T-helper 22 cell (primary cell): Measurements from ENCODE around the gene GTPBP2.
"Not testable (repeated sequence)": the region's sequence is repeated elsewhere in the genome, so short reads cannot be mapped to it uniquely, and the experiment has no call there.

Experiments
- DNase-seq: peaks from one replicate; pipeline ENCODE4 v3.0.0-alpha.2; 2020; ENCODE audit warnings: low read depth

The GTPBP2 gene

DNA sequence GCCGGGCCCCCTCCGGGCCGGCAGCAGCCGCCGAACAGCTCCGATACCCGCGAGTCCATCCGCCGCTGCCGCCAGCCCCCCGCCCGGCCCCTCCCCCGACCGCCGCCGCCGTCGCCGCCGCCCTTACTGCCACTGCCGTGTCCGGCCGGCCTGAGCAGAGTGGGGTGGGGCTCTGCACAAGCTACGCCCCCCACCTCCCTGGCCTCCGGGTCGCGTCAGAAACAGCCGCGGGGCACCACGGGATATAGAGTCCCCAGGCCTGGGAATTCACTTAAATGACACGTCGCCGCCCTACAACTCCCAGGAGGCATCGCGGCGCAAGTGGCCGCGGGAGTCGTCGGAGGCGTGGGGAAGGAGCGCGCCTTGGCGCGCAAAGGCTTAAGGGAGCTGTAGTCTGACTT is at the start of gene GTPBP2:
GTPBP2 (minus strand) TSS at position 161 of the 401 bp plus-strand sequence; CDS start at position 59, 102 bp downstream.
- DNase-seq = peak; percentile 95

DNA sequence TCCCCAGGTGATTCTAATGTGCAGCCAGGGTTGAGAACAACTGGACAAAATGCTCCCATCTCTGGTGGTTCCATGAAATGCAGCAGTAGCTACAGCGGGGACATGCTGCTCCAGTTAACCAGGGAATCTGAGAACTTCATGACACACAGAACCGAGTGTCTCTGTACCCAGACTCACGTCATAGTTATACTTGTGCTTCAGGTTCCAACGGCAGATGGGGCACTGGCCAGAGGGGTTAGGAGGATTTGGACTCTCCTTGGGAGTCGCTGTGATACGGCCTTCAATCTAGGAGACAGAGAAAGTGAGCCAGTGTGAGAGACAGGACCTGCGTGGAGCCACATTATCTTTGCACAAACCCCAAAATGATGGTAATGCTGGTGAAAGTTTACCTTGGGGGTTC is 49.3 kb upstream of the GTPBP2 start:
- DNase-seq = no peak

- no peak for DNase-seq
These were observed 48.7 kb upstream of the GTPBP2 start for GRCh38 chr6:43677759-43678158.

DNA sequence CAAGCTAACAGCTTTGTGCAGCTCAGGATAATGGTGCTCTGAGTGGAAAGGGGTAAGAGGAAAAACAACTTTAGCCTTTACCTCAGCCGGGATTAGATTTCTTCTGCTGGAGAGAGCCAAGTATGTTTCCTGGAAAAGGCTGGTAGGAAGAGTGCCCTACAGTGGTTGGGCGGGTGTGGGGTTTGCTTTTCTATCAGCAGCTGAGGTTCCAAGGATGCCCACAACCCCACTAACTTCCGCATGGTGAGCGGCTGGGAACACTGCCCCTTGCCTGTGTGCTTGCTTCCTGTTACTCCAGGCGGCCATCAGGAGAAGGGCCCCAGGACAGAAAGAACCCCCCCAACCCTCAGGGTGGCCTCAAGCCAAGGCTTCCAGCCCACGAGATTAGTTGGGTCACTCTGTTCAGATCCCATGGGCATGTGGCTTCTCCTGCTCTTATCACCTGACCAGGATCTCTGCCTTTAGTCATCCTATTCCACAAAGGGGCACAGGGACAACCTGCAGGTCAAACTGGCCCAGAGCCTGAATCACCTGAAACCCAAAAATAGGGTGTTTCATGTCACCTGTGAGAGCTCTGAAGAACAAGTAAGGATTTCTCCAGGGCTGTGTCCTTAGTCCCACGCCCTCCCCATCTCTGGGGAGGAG is 48.0 kb upstream of the GTPBP2 start:
- no peak for DNase-seq

DNA sequence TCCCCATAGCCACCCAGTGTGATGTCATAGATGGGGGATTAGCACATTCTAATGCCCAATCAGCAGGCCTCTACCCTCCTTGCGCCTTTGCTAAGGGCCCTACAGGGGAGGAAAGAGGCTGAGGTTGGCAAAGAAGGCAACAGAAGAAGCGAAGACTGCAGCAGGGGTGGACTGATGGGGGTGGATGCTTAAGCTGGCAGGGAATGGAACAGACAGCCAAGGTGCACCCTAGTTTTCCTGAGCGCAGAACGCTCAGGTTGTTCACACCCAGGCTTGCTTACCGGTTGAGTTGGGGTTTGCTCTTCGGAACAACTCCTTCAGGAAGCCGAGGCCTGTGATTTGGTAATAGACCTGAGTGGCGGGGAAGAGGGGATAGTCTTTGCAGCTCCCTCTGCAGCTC is 45.9 kb upstream of the GTPBP2 start:
- DNase-seq = no peak

DNA sequence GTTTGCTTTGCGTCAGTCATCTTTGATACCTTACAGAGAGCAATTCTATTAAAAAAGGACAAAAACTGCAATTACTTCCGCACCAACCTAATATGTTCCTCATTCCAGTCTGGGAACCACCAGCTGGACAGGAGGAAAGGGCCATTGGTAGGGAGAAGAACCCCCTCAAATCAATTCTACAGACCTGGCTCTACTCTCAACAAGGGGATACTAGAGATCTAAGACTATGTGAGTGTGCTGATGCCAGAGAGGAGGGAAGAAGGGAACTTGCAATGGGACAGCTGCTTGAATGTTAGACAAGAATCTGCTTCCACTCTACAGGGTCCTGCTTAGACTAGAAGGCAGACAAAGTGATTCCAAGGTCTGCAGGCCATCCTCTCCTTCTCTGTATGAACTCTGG is 45.2 kb upstream of the GTPBP2 start:
- no peak for DNase-seq

- no peak for DNase-seq
These were observed 44.5 kb upstream of the GTPBP2 start for GRCh38 chr6:43673444-43674084.

DNA sequence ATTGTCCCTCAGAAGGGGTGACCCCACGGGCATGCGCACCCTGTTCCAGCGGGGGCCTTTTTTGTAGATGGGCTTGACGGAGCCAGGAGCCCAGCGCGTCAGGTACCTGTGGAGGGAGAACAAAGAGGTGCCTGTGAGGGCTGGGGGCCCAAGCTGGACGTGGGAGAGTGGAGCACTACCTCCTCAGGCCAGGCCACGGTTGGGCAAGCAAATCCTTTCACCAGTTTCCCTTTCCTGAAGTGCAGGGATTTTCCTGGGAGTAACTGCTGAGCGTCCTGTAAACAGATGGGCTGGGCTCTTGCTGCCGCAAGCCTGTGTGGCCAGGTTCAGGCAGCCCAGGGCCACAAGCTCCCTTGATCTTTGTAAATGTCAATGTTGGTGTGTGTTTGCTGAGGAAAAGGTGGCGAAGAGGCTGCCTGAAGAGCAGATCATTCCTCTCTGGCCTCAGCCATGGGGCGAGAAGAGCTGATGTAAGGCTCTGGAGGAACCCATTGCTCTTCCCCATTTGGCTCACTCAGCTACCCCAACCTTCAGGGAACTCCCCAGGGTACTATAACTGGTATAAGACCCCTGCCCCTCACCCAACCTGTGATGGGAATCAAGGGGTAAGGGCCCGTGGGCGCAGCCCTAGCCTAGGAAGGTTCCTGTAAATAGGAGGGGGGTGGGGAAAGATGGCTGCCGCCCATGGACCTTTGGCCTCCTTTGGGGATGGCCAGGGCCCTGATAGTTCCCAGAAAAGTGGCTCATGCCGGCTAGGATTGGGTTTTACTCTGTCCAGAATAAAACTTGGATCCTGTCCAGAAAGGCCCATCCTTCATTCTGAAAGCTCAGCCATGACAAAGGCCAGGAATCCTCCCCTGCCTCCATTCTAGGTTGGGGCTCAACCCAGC is 43.0 kb upstream of the GTPBP2 start:
- no peak for DNase-seq

- no peak for DNase-seq
These were observed 42.1 kb upstream of the GTPBP2 start for GRCh38 chr6:43671011-43671800.

- DNase-seq = no peak
These were observed 41.5 kb upstream of the GTPBP2 start for GRCh38 chr6:43670623-43670986.

DNA sequence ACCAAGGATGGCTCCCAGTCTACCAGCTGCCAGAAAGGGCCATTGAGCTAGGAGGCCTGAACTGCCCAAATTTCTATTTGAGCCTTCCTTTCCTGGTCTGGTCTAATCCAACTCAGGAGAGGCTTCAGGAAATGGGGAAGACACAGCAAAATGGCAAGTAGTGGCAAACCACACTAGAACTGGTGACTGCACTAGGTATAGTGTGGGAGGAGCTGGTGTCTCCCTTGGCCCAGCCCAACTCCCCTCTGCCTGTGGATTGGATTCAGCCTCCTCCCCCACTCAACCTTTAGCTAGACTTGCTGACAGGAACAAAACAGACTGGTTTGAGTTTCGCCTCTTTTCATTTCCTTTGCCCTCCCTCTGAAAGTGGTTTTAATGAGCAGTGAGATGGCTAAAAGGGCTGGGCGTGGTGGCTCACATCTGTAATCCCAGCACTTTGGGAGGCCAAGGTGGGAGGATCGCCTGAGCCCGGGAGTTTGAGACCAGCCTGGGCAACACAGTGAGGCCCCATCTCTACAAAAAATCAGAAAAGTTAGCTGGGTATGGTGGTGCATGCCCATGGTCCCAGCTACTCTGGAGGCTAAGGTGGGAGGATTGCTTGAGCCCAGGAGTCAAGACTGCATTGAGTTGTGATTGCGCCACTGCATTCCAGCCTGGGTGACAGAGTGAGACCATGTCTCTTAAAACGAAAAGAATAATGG is 41.0 kb upstream of the GTPBP2 start:
- DNase-seq = no peak

DNA sequence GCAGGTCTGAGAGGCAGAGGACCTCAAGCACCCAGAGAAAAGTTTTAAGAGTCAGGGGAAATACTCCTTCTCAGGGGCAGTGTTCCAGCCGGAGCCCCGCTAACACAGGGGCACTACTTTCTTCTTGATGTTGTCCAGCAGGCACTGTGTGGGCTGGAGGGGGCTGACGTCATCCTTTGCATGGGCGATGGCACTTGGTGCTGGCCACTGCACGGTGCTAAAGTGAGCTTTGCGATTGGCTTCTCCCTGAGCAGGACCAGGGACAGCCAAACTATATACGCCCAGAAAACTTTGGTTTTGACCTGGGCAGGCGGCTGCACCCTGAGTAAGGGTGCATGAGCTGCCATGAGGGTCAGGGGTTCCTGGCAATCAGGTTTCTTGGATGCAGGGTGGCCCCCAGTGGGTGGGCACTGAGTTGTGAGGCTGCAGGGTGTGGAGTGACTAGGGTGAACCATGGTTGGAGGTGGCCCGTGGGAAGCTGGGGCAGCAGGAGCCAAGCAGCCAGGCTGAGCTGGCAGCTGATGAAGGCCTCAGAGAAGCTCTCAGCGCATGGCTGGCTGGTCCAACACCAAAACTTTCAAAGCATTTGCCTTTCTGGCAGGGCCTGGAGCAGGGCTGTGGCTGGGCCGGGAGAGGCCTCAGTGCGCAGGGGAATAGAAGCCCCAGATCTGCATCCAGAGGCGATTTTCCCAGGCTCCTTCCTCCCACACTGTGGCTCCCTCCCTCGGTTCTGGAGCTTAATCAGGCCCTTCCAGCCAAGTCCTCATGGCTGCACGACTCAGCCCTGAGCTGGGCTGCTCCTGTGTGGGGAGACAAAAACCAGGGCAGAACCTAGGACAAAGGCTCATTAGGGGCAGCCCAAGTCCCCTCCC is 40.2 kb upstream of the GTPBP2 start:
- no peak for DNase-seq

GRCh38 chr6:43668151-43669028 is 39.3 kb upstream of the GTPBP2 start:
- DNase-seq = no peak

DNA sequence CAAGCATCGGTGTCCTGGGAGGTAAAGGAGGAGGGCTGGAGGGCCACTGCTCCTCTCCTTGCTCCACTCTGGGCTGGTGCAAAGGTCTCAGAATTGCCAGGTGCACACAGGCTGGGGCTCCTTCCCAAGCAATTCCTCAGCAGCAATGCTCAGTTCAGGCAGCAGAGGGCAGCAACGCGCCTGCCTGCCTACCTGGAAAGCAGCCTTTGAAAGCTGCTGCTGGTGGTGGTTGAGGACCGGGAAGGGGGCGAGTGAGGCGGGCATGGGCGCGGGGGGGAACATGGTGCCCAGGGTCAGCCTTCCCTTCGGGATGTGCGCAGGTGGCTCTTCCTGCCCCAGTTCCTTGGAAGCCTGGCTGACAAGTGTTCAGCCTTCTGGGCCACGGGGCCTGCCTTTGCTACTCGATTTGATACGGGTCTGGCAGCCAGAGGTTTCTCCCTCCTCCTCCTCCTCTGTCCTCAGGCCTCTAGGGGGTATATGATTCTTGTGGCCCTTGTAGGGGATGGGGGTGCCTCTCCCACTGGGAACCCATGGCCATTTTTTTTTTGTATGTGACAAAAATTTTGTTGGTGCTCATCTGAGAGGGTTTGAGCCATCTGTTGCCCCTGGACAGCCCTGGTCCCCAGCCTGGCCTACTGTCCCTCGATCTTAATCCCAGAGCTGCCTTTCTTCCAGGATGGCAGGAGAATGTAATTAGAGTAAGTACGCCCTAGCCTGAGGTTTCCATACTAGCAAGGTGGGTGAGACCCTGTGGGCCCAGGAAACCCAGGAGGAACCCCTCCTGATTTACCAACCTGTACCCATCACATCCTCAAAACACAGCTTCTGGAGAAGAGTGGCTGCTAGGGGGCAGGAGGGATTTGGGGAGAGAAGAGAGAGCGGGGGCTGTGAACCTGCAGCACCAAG is 38.4 kb upstream of the GTPBP2 start:
- DNase-seq = peak; percentile 47

- DNase-seq = no peak
These were observed 37.3 kb upstream of the GTPBP2 start for GRCh38 chr6:43666196-43666920.

- no peak for DNase-seq
These were observed 36.3 kb upstream of the GTPBP2 start for GRCh38 chr6:43665376-43665775.

GRCh38 chr6:43662948-43663347 is 33.9 kb upstream of the GTPBP2 start:
- DNase-seq = not testable (repeated sequence)

DNA sequence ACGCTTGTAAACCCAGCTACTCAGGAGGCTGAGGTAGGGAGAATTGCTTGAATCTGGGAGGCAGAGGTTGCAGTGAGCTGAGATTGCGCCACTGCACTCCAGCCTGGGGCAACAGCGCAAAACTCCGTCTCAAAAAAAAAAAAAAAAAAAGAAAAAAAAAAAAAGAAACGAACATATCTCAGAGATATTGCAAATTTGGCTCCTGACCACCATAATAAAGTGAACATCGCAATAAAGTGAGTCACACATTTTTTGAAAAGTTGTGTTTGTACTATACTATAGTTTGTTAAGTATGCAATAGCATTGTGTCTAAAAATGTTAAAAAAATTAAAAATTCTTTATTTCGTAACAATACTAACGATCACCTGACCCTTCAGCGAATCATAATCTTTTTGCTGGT is 29.1 kb upstream of the GTPBP2 start:
- no peak for DNase-seq
